Transverse colon (tissue), 4 donors: Measurements from ENCODE around the gene DRC7. TPM values are rescaled to one million over a fixed set of nuclear protein-coding genes. Genes with fewer than 3 reads are reported as not detected.

Experiments used
- DNase-seq: peaks from one replicate; pipeline ENCODE4 v3.0.0-alpha.2; 2019
- H3K27ac ChIP-seq, 4 donors: fragments of 200-600 bp; sonication (generic); 2 replicates each; pipeline ENCODE4 v1.5.1; 2016 to 2018; ENCODE audit warnings: inconsistent platforms in 4 of 4
- H3K27me3 ChIP-seq: fragments of 200-600 bp; sonication (generic); 2 replicates; pipeline ENCODE4 v1.5.1; 2017; ENCODE audit warnings: inconsistent platforms
- H3K36me3 ChIP-seq, 4 donors: fragments of 200-600 bp; sonication (generic); 2 replicates each; pipeline ENCODE4 v1.5.1; 2017 to 2019; ENCODE audit warnings: inconsistent platforms in 4 of 4
- H3K4me1 ChIP-seq, 4 donors: fragments of 200-600 bp; sonication (generic); 2 replicates each; pipeline ENCODE4 v1.5.1; 2017 to 2020; ENCODE audit warnings: inconsistent platforms in 4 of 4
- H3K4me3 ChIP-seq, 4 donors: fragments of 200-600 bp; sonication (generic); 1 replicate in 1 of 4; 2 replicates in 3 of 4; pipeline versions ENCODE4 v1.5.1 to v1.6.1; 2017 to 2019; ENCODE audit warnings: inconsistent platforms in 4 of 4
- H3K9me3 ChIP-seq, 2 donors: fragments of 200-600 bp; sonication (generic); 2 replicates each; pipeline ENCODE4 v1.5.1; 2017 to 2019; ENCODE audit warnings: inconsistent platforms in 2 of 2
- EP300 ChIP-seq: sonication (generic); formaldehyde crosslinking; IDR thresholded peaks from one replicate; pipeline ENCODE4 v1.6.1; 2017; ENCODE audit warnings: antibody characterized with exemption, low read depth
- POLR2A ChIP-seq: fragments of 450-650 bp; IDR thresholded peaks from one replicate; pipeline ENCODE4 v1.6.1; 2016; ENCODE audit warnings: antibody characterized with exemption, mild to moderate bottlenecking, moderate library complexity
- POLR2AphosphoS5 ChIP-seq, 3 donors: sonication (generic); formaldehyde crosslinking; IDR thresholded peaks; one replicate each; pipeline ENCODE4 v1.6.1; 2016; ENCODE audit warnings: antibody characterized with exemption in 3 of 3
- WGBS, 2 donors: methylation state at CpG; one replicate each; pipeline ENCODE4 v1.1.5; 2018; ENCODE audit warnings: low coverage in 1 of 2; 5-methylcytosine and 5-hydroxymethylcytosine counted together
- in situ Hi-C, 4 donors: fragments of 200-750 bp; cut with MboI; loops; one replicate each; pipeline versions ENCODE4 v1.15.0 to v1.15.1; 2017; ENCODE audit warnings: low sequenced_read_pairs in 3 of 4, low pct_ligation_motif_present in 1 of 4, low pct_unique_long_range_greater_than_20kb in 1 of 4
- intact Hi-C: fragments of 100-400 bp; cut with DNase I; formaldehyde crosslinking; loops from one replicate; pipeline ENCODE4 v1.15.1; 2023; ENCODE audit warnings: low total_unique reads
- total RNA-seq, 4 donors: library from RNA; depleted of rRNA; stranded (reverse); fragments of >200 nt; gene quantifications; one replicate each; pipeline ENCODE4 v1.1.0, GENCODE V29; 2016
- TF ChIP-seq, protein P1 (sequence below), 5 experiments: fragments of 200-600 bp in 3 of 5; fragments of 450-650 bp in 2 of 5; sonication (generic) in 3 of 5; IDR thresholded peaks; 1 replicate in 2 of 5; 2 replicates in 3 of 5; pipeline ENCODE4 v1.5.1; 2016 to 2017; ENCODE audit warnings: antibody characterized with exemption in 5 of 5, inconsistent platforms in 3 of 5, mild to moderate bottlenecking in 2 of 5, moderate library complexity in 1 of 5

The DRC7 gene
- total RNA-seq, 4 donors from 2014 or later, result not detected

DNA sequence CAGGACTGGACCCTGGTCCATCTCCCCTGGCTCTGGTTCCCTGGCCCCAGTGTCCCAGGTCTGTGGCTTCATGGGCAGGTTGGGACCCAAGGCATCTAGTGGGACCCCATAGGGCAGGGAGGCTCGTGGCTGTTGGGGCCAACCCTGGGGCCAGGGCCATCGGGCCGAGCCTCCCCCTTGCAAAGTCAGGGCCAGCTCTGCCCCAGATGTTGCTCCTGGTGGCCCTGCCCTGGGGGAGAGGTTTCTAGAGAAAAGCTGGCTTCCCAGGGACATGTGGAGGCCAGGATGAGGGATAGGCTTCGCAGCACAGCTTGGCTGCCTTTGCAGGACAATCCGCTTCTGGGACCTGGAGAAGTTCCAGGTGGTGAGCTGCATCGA is 57.6 kb downstream of the DRC7 start:
- Histone ChIP-seq H3K9me3 (no peaks in the 10 kb centered on the region), H3K27me3 (no peaks in the 10 kb centered on the region), H3K36me3 (no peaks in the 10 kb centered on the region), H3K4me3 (no peak overlapping the region), H3K4me1 (no peaks in the 10 kb centered on the region), H3K27ac (no peak overlapping the region)
- intact Hi-C loops, result loop anchor here (10.0 kb wide), 1 partner anchor 263 kb away; no protein-coding TSS in a partner anchor
- no peak for DNase-seq
- no CpG with 5 or more reads among the region's 6 CpGs for WGBS, 2 donors
- in situ Hi-C loops, result loop anchor here in 3 of 4 donors (25.0 kb wide), 1 partner anchor 260 kb away; the partner anchor contains the start of genes USB1 (in 3 of the 3) and ZNF319 (in 3 of the 3)
- no peak for TF ChIP-seq POLR2AphosphoS5 (IDR thresholded peaks at IDR 0.05)
- TF ChIP-seq EP300, result no peak
- TF ChIP-seq POLR2A, result no peak
- TF ChIP-seq, protein P1, sequence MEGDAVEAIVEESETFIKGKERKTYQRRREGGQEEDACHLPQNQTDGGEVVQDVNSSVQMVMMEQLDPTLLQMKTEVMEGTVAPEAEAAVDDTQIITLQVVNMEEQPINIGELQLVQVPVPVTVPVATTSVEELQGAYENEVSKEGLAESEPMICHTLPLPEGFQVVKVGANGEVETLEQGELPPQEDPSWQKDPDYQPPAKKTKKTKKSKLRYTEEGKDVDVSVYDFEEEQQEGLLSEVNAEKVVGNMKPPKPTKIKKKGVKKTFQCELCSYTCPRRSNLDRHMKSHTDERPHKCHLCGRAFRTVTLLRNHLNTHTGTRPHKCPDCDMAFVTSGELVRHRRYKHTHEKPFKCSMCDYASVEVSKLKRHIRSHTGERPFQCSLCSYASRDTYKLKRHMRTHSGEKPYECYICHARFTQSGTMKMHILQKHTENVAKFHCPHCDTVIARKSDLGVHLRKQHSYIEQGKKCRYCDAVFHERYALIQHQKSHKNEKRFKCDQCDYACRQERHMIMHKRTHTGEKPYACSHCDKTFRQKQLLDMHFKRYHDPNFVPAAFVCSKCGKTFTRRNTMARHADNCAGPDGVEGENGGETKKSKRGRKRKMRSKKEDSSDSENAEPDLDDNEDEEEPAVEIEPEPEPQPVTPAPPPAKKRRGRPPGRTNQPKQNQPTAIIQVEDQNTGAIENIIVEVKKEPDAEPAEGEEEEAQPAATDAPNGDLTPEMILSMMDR (IDR thresholded peaks at IDR 0.05), result no peak

DNA sequence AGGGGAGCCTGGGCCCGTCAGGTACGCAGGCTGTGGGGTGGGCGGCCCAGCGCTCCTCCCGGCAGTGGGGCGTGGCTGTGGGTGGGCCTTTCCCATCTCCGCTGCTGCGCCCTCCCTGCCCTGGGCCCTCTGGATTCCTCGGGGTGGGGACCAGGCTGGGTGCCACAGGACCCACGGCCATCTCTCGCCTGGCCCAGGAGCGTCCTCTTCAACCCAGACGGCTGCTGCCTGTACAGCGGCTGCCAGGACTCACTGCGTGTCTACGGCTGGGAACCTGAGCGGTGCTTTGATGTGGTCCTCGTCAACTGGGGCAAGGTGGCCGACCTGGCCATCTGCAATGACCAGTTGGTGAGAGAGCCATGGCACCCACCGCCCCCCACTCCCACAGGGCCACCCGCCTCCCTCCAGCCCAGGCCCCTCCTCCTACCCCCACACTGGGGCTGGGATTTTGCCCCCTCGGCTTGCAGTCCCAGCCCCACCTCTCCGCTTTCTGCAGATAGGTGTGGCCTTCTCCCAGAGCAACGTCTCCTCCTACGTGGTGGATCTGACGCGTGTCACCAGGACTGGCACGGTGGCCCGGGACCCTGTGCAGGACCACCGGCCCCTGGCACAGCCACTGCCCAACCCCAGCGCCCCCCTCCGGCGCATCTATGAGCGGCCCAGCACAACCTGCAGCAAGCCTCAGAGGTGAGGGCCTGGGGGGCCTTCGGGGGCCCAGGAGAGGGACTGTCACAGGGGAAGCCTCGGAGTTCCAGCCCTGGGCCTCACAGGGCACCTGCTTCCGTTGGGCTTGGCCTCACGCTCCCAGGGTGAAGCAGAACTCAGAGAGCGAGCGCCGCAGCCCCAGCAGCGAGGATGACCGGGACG is 58.2 kb downstream of the DRC7 start:
- in situ Hi-C loops, result loop anchor here in 3 of 4 donors (25.0 kb wide), 1 partner anchor 259 kb away; the partner anchor contains the start of genes USB1 (in 3 of the 3) and ZNF319 (in 3 of the 3)
- Histone ChIP-seq H3K9me3 (no peaks in the 10 kb centered on the region), H3K27me3 (no peaks in the 10 kb centered on the region), H3K4me1 (no peaks in the 10 kb centered on the region), H3K27ac (no peak overlapping the region), H3K4me3 (no peak overlapping the region), H3K36me3 (no peaks in the 10 kb centered on the region)
- no peak for DNase-seq
- WGBS, 2 donors, result 96% methylated on average over 26 of the region's 44 CpGs; no CpG with 5 or more reads in 1 of the 2 donors
- intact Hi-C loops, result loop anchor here (10.0 kb wide), 1 partner anchor 262 kb away; no protein-coding TSS in a partner anchor
- TF ChIP-seq POLR2AphosphoS5 (IDR thresholded peaks at IDR 0.05), result no peak
- no peak for TF ChIP-seq POLR2A
- TF ChIP-seq EP300, result no peak
- TF ChIP-seq, protein P1 (IDR thresholded peaks at IDR 0.05), result no peak

DNA sequence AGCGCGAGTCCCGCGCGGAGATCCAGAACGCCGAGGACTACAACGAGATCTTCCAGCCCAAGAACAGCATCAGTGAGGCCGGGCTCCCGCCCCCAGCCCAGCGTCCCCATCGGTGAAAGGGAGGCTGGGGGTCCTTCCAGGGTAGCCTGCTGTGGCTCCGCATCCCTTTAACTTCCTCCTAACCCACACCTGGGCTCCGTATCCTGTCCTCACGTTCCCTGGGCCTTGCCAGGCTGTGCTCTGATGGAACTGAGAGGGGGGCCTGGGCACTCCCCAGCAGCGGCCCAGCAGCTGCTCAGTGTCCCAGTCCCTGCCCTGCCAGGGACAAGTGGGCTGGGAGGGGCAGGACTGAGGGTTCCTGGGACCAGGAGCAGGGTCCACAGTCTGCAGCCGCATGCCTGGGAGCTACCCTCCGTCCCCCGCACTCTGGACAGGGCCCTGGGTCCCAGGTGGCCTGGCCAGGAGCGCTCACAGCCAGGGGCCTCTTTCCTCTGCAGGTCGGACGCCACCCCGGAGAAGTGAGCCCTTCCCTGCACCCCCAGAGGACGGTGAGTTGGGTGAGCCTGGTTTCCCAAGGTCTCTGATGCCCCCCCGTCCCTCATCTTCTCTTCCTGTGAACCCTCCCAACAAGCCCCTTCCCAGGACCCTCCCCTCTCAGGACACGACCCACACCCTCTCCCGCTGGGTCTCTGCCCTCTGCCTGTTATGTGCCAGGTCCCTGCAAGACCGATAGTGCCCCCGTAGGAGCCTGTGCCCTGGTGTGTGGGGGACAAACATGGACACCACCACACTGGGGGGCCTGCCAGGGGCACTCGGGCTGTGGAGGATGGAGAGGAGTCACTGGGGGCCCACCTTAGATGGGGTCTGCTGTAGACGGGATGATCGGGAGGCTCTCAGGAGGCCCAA is 59.1 kb downstream of the DRC7 start:
- Histone ChIP-seq H3K4me1 (no peaks in the 10 kb centered on the region), H3K27me3 (no peaks in the 10 kb centered on the region), H3K27ac (no peak overlapping the region), H3K4me3 (no peak overlapping the region), H3K36me3 (no peaks in the 10 kb centered on the region), H3K9me3 (no peaks in the 10 kb centered on the region)
- no peak for DNase-seq
- TF ChIP-seq, protein P1 (IDR thresholded peaks at IDR 0.05), result no peak
- TF ChIP-seq POLR2AphosphoS5 (IDR thresholded peaks at IDR 0.05) (no peak), EP300 (no peak), POLR2A (no peak)
- intact Hi-C loops (loop anchor here (10.0 kb wide), 1 partner anchor 261 kb away; no protein-coding TSS in a partner anchor), in situ Hi-C loops (loop anchor here in 3 of 4 donors (25.0 kb wide), 1 partner anchor 259 kb away; the partner anchor contains the start of genes USB1 (in 3 of the 3) and ZNF319 (in 3 of the 3))
- 91% methylated on average over 32 of the region's 32 CpGs; no CpG with 5 or more reads in 1 of the 2 donors for WGBS, 2 donors
